Stimulated activated CD8-positive, alpha-beta memory T cell treated with anti-CD3 and anti-CD28 coated beads, Interleukin-4, amount 100 ng/mL, for 4 hours (primary cell): ENCODE measurements around the gene PRSS37.
"Not testable (repeated sequence)": the region's sequence is repeated elsewhere in the genome, so short reads cannot be mapped to it uniquely, and the experiment has no call there.

ENCODE experiments used
- DNase-seq, 2 donors: peaks; one replicate each; pipeline ENCODE4 v3.0.0-alpha.2; 2020; ENCODE audit warnings: low read depth in 2 of 2, low spot score in 1 of 2

The PRSS37 gene, protein sequence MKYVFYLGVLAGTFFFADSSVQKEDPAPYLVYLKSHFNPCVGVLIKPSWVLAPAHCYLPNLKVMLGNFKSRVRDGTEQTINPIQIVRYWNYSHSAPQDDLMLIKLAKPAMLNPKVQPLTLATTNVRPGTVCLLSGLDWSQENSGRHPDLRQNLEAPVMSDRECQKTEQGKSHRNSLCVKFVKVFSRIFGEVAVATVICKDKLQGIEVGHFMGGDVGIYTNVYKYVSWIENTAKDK

DNA sequence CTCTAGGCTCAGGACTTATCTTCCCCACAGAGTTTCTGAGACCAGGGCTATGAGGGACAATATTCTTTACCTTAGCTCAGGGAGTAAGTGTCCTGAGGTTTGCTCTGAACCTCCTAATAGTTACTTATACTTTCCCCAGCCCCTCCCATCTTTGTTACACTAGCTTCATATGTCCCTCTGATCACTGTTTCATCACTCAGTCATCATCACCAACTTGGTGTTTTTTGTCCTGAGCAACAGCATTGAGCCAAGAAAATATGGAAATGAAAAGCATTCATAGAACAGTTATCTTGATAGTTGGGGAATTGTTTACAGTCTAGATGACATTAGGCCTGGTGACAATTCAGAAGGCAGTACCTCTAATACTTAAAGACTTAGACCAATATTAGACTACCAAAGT is at the start of gene PRSS37:
TSS of gene PRSS37 (minus strand) at position 101 of the 400 bp plus-strand sequence. CDS start 436 bp downstream, outside the sequence.
- no peak for DNase-seq

DNA sequence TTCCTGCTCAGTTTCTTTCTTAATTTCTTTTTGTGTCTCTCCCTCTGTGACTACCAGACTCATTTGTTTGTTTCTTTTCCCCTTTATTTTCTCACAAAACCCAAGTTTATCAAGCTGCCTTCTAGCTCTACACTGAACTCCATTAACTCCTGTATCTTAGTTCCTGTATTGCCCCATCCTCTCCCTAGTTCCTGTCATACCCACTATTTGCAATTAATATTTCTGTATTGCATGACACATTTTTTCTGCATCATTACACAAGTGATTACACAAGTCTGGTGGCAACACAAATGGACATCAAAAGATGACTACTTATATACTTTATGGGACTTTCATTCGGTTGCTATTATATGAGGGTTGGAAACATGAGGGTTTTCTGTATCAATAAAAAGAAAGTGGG is 48.0 kb upstream of the PRSS37 start:
- no peak for DNase-seq

DNA sequence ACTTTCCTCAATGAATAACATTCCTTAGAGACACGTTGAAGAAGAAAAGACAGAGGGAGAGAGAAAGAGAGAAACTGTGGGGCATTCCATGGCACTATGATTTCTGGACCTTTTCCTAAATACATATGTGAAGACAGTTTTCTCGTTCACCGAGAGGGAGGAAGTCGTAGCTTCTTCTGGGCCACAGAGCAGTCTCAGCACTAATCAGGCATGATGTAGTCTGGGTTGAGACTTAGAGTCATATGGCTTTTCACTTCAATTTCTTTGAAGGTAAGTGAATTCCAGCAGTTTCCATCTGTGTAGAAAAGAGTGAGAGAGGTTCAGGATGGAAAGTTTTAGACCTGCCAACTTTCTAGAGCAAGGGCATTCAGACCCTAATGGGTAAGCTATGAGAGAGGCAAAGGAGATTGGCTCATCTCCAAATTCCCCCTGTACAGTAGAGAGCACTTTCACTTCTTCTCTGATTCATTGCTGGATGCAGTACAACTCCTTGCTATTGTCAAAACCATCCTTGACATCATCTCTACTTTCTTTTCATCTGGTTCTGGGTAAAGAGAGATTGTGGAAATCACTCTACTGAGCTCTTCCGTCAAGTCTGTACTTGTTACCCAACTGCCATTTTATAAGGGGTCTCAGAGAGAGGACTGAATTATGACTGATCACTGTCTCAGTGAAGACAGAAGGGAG is 43.4 kb upstream of the PRSS37 start:
- DNase-seq, result no peak

DNA sequence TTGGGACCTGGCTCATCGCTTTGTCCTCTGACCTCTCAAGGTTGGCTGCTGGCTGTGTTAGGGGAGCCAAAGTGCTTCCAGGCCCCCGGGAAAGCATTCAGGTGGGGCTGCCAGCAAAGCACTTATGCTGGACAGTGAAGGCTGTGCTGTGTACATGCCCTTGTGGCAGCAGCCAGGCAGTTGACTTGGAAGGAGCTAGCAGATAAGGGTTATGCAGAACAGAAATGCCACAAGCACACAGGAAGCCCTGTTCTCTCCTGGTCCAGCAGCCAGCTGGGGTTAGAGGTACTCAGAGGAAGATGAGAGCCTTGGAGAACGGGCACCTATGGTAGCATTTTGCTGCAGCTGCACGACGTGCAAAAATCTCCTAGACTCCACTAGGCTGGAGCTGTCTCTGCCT is 39.7 kb upstream of the PRSS37 start:
- DNase-seq, result no peak

- DNase-seq, result no peak
Observed at GRCh38 chr7:141877365-141877764, 36.1 kb upstream of the PRSS37 start.

DNA sequence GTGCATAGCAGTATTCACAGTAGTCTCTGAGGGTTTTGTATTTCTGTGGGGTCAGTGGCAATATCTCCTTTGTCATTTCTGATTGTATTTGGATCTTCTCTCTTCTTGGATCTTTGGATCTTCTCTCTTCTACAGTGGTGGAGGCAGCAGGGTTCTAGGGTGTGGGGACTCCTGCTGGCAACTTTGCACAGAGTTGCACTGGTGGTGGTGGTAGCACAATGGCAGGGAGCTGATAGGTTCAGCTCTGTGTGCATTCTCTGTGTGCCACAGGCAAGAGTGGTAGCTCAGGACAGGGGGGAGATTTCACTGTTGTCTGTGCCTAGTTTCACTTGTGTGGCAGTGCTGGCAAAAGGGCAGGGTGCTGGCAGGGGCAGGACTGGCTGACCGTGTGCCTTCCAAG is 35.1 kb upstream of the PRSS37 start:
- DNase-seq, result no peak

DNA sequence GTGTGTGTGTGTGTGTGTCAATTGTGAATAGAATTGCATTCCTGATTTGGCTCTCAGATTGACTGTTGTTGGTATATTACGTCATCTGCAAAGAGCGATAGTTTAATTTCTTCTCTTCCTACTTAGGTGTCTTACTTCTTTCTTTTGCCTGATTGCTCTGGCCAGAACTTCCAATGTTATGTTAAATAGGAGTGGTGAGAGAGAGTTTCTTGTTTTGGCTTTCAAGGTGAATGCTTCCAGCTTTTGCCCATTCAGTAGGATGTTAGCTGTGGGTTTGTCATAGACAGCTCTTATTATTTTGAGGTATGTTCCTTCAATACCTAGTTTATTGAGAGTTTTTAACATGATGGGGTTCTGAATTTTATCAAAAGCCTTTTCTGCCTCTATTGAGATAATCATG is 34.2 kb upstream of the PRSS37 start:
- no peak for DNase-seq

DNA sequence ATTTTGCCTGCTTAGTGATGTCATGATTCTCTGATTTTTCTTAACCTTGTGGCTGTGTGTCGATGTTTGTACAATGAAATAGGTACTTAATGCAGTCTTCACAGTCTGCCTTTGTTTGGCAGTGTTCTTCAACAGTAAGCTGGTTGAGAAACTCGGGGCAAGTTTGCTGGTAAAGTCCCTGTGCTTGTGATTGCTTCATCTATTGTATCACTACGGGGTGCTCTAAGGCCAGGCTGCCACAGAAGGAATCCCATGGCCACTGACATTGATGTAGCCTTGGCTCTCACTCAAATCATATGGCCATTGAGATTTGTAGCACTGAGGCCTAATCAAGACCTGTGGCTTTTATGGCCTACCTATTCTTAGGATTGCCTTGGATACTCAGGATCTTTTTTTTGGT is 33.5 kb upstream of the PRSS37 start:
- DNase-seq, result no peak

DNA sequence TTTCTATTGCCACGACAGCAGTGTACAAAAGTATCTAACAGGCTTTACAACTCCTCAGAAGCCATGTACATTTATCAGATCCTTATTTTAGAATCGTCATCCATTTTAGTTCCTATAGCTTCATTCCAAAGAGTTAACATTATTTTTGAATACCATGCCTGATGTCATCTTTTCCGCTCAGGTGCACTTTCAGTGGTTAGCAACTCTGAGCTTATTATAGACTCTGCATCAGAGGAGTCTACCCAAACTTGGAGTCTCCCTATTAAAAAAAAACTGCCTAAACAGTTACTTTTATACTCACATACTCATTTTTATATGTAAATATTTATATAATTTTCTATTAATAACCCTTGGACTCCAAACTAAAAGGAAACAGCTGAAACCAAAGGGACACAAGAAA is 31.6 kb upstream of the PRSS37 start:
- DNase-seq, result no peak

DNA sequence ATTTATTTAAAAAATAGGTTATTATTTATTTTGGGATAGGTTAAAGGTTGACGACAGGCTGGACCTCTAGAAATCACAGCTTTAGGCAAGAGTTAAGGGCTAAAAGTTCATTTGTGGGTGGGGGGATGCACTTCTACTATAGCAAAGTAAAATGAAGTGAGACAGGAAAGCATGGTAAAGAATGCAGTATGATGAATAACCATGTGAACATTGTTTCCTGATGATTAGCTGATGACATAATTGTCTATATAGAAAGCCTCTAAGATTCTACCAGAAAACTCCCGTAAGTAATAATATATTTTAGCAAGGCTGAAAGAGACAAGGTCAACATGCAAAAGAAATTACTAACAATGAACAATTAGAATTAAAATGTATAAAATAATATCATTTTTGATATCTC is 25.7 kb upstream of the PRSS37 start:
- no peak for DNase-seq

DNA sequence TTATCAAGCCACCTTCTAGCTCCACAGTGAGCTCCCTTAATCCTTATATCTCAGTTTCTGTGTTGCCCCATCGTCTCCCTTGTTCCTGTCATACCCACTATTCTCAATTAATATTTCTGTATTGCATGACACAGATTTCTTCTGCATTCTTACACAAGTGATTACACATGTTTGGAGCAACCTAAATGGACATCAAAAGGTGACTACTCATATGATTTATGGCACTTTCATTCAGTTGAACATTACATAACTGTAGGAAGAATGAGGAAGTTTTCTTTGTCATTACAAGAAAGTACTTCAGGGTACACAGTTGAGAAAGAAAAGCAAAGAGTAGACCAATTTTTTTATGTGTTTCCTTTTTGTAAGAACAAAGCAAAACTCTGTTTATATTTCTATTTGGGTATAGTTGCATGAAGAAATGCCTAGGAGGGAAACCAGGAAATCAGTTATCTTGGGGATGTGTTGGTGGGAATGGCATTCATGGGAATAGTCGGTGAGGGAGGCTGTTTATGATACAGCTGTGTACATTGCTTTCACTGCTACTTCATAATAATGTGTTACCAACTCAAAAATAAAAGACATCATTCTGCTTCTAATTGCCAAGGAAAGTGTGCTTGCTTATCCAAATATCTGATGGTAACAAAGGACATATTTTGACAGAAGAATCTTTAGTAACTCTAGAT is 23.6 kb upstream of the PRSS37 start:
- no peak for DNase-seq

DNA sequence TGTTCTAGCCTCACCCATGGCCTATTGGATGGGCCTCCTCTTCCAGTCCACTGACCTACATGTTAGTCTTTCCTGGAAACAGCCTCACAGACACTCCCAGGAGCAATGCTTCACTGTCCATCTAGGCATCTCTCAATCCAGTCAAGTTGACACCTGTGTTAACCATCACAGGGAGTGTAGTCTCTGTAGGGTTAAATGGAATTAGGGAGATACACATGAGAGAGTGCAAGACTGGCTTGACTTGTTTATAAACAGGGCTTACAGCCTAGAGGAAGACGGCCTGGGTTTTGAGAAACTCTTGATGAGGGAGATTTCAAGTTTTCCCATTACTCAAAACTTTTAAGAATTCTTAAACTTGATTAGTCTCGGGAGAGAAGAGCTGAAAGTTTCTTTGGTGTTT is 18.9 kb upstream of the PRSS37 start:
- no peak for DNase-seq

DNA sequence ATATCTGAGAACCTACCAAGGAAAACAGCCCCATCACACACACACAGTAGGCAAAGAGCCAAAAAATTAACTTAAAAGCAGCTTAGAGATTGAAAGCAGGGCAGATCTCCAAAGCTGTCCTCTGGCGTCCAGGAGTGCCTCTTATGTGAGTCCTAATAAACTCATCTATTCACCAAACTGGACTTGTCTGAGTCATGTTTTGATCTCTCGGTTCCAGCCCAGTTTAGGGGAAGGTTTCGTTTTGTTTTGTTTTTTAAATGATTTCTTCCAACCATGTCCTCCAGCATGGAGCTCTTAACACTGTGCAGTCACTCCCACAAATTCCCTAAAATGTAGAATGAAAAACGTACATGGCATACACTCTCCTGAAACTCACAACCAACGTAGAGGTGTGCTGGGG is 6.7 kb upstream of the PRSS37 start:
- DNase-seq, result no peak

GRCh38 chr7:141844256-141844655 is 3.0 kb upstream of the PRSS37 start:
- DNase-seq, result no peak

GRCh38 chr7:141842904-141843303 is 1.6 kb upstream of the PRSS37 start:
- no peak for DNase-seq

GRCh38 chr7:141840708-141841107 is 577 bp downstream of the PRSS37 start:
- no peak for DNase-seq

DNA sequence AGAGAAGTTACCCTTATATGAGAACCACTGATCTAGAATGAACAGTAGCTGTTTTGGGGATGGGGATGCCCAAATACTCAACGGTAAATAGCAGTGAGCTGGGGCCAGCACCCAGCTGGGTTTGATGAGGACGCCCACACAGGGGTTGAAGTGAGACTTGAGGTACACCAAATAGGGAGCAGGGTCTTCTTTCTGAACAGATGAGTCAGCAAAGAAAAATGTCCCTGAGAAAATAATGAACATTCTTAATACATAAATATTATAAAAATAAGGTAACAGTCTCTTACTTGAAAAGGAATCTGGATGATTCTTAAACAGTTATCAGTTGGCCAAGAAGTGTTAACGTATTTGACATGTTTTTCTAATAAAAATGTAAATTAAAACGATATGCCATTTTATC is 2.0 kb downstream of the PRSS37 start:
- no peak for DNase-seq

DNA sequence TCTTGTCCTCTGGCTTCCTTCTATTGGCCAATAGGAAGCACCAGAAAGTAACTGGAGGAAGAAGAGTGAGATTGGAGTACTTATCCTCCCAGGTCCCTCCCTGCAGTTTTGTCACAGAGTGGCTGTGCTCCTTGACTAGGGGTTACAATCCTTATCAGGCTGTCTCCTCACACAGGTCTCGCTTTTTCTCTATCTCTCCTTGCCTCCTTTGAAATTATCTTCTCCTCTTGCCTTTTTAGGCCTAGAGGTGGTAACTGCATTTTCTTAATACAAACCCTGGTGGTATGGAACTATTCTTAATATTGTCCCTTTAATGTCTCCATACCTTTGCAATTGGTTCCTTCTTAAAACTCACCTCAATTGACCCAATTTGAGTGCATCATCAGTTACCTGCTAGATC is 2.7 kb downstream of the PRSS37 start:
- DNase-seq, result no peak

- DNase-seq, result no peak
Observed at GRCh38 chr7:141837683-141838082, 3.6 kb downstream of the PRSS37 start.

DNA sequence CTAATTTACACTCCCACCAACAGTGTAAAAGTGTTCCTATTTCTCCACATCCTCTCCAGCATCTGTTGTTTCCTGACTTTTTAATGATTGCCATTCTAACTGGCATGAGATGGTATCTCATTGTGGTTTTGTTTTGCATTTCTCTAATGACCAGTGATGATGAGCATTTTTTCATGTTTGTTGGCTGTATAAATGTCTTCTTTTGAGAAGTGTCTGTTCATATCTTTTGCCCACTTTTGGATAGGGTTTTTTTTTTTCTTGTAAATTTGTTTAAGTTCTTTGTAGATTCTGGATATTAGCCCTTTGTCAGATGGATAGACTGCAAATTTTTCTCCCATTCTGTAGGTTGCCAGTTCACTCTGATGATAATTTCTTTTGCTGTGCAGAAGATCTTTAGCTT is 18.9 kb downstream of the PRSS37 start:
- not testable (repeated sequence) for DNase-seq

DNA sequence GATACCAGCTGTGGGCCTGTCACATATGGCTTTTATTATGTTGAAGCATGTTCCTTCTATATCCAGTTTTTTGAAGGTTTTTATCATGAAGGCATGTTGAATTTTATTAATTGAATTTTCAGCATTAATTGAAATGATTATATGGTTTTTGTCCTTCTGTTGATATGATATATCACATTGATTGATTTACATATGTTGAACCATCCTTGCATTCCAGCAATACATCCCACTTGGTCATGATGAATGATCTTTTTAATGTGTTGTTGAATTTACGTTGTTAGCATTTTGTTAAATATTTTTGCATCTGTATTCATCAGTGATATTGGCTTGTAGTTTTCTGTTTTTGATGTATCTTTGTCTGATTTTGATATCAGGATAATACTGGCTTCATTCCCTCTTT is 21.2 kb downstream of the PRSS37 start:
- DNase-seq, result no peak

DNA sequence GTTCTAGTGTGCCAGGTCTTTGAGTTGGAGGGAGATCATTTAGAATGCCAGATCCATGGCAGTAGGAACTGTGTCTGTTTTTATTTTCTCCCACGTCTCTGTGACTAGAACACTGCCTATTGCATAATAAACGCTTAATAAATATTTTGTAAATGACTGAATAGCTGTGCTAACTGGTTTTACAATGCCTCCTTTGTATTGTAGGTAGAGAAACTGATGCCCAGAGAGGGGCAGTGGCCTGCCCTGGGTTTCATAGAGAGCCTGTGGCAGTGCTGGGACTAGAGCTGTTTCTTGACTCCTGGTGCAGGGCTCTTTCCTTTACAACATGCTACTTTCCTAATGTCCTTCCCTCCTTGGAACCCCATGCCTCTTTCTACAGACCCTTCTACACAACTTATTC is 48.8 kb downstream of the PRSS37 start:
- DNase-seq, result no peak

DNA sequence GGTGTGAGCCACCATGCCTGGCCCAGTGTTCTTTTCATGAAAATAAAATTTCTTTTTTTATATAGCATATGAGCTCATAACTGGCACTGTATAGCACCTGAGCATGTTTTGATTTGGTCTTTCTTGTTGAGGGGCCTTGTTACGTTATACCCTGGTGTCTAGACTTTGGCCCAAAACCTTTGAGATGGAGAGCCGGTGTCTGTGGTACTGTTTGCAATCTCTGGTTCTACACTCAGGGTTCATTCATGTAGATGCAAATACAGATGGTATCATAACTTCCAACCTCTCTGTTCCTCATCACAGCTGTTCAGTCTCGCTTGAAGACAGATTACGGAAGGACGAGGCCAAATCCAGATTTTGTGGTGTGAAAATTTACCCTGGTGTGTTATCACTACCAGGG is 51.4 kb downstream of the PRSS37 start, which contains the start of gene TAS2R5:
TSS of gene TAS2R5 (plus strand) at position 301 of the 400 bp plus-strand sequence. CDS start 145 bp downstream, outside the sequence.
- no peak for DNase-seq
